Right lobe of liver (tissue), 6 donors: Measurements from ENCODE around the gene PPP1R13L. TPM values are rescaled to one million over a fixed set of nuclear protein-coding genes. Genes with fewer than 3 reads are reported as not detected.
"Not testable (repeated sequence)": the region's sequence is repeated elsewhere in the genome, so short reads cannot be mapped to it uniquely, and the experiment has no call there.

ENCODE experiments used
- ATAC-seq, 4 donors: fragments of 200-7000 bp; cut with Tn5 transposase; one replicate each; pipeline ENCODE4 v1.9.1; 2020; ENCODE audit warnings: mild to moderate bottlenecking in 4 of 4, moderate library complexity in 4 of 4
- DNase-seq, 3 donors: peaks; one replicate each; pipeline ENCODE4 v3.0.0-alpha.2; 2020
- H3K27ac ChIP-seq, 3 donors: fragments of 200-600 bp; one replicate each; pipeline ENCODE4 v1.8.0; 2022
- H3K27me3 ChIP-seq, 2 donors: fragments of 200-600 bp; one replicate each; pipeline ENCODE4 v1.8.0; 2022
- H3K36me3 ChIP-seq, 4 donors: fragments of 200-600 bp; sonication (generic) in 1 of 4; one replicate each; pipeline versions ENCODE4 v1.5.1 to v1.8.0; 2017 to 2022; ENCODE audit warnings: control low read depth in 1 of 4
- H3K4me1 ChIP-seq, 4 donors: fragments of 200-600 bp; sonication (generic) in 1 of 4; one replicate each; pipeline versions ENCODE4 v1.5.1 to v1.8.0; 2017 to 2022; ENCODE audit warnings: control low read depth in 1 of 4
- H3K4me3 ChIP-seq, 3 donors: fragments of 200-600 bp; one replicate each; pipeline ENCODE4 v1.8.0; 2022
- H3K9me3 ChIP-seq, 4 donors: fragments of 200-600 bp; sonication (generic) in 1 of 4; one replicate each; pipeline versions ENCODE4 v1.5.1 to v1.8.0; 2017 to 2022; ENCODE audit warnings: control low read depth in 1 of 4
- POLR2A ChIP-seq: fragments of 450-650 bp; IDR thresholded peaks from one replicate; pipeline ENCODE4 v1.6.1; 2017; ENCODE audit warnings: antibody characterized with exemption, mild to moderate bottlenecking
- WGBS: methylation state at CpG from one replicate; pipeline ENCODE4 v1.1.6; 2018; ENCODE audit warnings: low coverage, low lambda C conversion rate; ENCODE audit not compliant: insufficient coverage; ENCODE audit errors: missing lambda C conversion rate; 5-methylcytosine and 5-hydroxymethylcytosine counted together
- intact Hi-C, 2 donors: fragments of 100-400 bp; cut with DNase I; formaldehyde crosslinking; loops; one replicate each; pipeline versions ENCODE4 v1.11.2 to v1.14.1; 2022
- total RNA-seq, 6 experiments: library from RNA; depleted of rRNA in 2 of 6; stranded (reverse); fragments of >200 nt in 2 of 6; fragmentation: NEBNext Ultra II Directional in 3 of 6; extraction: Animal tissue kit (Norgen Biotek cat#: 25700) in 3 of 6; gene quantifications; one replicate each; pipeline versions ENCODE4 v1.1.0 to v1.2.4, GENCODE V29; 2016 to 2023
- TF ChIP-seq, protein P1 (sequence below), 4 donors: fragments of 200-600 bp in 3 of 4; fragments of 450-650 bp in 1 of 4; IDR thresholded peaks; one replicate each; pipeline versions ENCODE4 v1.5.1 to v1.8.0; 2016 to 2022; ENCODE audit warnings: antibody characterized with exemption in 4 of 4, mild to moderate bottlenecking in 2 of 4
- donor health status: DM: no; HTN: yes; CAD: no.
- donor health status: DM: no; HTN: no; CAD: no.
- donor health status: DM: no; HTN: no; CAD: no.
- donor health status: DM: no; HTN: yes; CAD: no.
- donor health status: DM: no; HTN: yes; CAD: no.

Gene PPP1R13L
- total RNA-seq, 6 experiments from 2014 or later: 6.9 to 22.9 (median 14.6) TPM

GRCh38 chr19:45339629-45340028, 65.2 kb downstream of the PPP1R13L start:
- Histone ChIP-seq H3K27ac (no peak overlapping the region), H3K4me3 (no peak overlapping the region), H3K27me3 (no peaks in the 10 kb centered on the region), H3K9me3 (no peaks in the 10 kb centered on the region), H3K4me1 (peaks cover 0 to 7% (median 0%) of the 10 kb centered on the region in 4 donors), H3K36me3 (no peaks in the 10 kb centered on the region)
- 57% methylated on average over 5 of the region's 6 CpGs for WGBS
- intact Hi-C loops: loop anchor here in 1 of 2 donors (10.0 kb wide), 1 partner anchor 185 kb away; no protein-coding TSS in a partner anchor
- DNase-seq: no peak
- no peak for ATAC-seq
- TF ChIP-seq, protein P1, sequence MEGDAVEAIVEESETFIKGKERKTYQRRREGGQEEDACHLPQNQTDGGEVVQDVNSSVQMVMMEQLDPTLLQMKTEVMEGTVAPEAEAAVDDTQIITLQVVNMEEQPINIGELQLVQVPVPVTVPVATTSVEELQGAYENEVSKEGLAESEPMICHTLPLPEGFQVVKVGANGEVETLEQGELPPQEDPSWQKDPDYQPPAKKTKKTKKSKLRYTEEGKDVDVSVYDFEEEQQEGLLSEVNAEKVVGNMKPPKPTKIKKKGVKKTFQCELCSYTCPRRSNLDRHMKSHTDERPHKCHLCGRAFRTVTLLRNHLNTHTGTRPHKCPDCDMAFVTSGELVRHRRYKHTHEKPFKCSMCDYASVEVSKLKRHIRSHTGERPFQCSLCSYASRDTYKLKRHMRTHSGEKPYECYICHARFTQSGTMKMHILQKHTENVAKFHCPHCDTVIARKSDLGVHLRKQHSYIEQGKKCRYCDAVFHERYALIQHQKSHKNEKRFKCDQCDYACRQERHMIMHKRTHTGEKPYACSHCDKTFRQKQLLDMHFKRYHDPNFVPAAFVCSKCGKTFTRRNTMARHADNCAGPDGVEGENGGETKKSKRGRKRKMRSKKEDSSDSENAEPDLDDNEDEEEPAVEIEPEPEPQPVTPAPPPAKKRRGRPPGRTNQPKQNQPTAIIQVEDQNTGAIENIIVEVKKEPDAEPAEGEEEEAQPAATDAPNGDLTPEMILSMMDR (IDR thresholded peaks at IDR 0.05): no peak
- TF ChIP-seq POLR2A: no peak

- no peaks in the 10 kb centered on the region for H3K36me3 ChIP-seq
- H3K4me3 ChIP-seq: no peak overlapping the region
- no peaks in the 10 kb centered on the region for H3K9me3 ChIP-seq
- peaks cover 0 to 7% (median 0%) of the 10 kb centered on the region in 4 donors for H3K4me1 ChIP-seq
- no peak overlapping the region for H3K27ac ChIP-seq
- ATAC-seq: no peak
- TF ChIP-seq, protein P1 (IDR thresholded peaks at IDR 0.05): no peak
- no peak for TF ChIP-seq POLR2A
- no peak for DNase-seq
- H3K27me3 ChIP-seq: no peaks in the 10 kb centered on the region
- intact Hi-C loops: no loop called here
- WGBS: 28% methylated on average over 9 of the region's 11 CpGs
Observed at GRCh38 chr19:45336696-45337251, 68.1 kb downstream of the PPP1R13L start.

- ATAC-seq, H3K4me3 ChIP-seq, H3K4me1 ChIP-seq, DNase-seq, H3K27me3 ChIP-seq, intact Hi-C loops, H3K36me3 ChIP-seq, H3K27ac ChIP-seq, H3K9me3 ChIP-seq: not testable (repeated sequence)
- 75% methylated on average over 4 of the region's 4 CpGs for WGBS
Observed at GRCh38 chr19:45334881-45335280, 70.0 kb downstream of the PPP1R13L start.

- H3K4me1 ChIP-seq: no peaks in the 10 kb centered on the region
- no peaks in the 10 kb centered on the region for H3K27me3 ChIP-seq
- H3K36me3 ChIP-seq: no peaks in the 10 kb centered on the region
- 79% methylated on average over 6 of the region's 10 CpGs for WGBS
- no peak for ATAC-seq
- H3K9me3 ChIP-seq: no peaks in the 10 kb centered on the region
- H3K27ac ChIP-seq: no peak overlapping the region
- intact Hi-C loops: no loop called here
- no peak for TF ChIP-seq POLR2A
- TF ChIP-seq, protein P1 (IDR thresholded peaks at IDR 0.05): no peak
- DNase-seq: no peak
- no peak overlapping the region for H3K4me3 ChIP-seq
Observed at GRCh38 chr19:45333609-45334303, 71.1 kb downstream of the PPP1R13L start.

DNA sequence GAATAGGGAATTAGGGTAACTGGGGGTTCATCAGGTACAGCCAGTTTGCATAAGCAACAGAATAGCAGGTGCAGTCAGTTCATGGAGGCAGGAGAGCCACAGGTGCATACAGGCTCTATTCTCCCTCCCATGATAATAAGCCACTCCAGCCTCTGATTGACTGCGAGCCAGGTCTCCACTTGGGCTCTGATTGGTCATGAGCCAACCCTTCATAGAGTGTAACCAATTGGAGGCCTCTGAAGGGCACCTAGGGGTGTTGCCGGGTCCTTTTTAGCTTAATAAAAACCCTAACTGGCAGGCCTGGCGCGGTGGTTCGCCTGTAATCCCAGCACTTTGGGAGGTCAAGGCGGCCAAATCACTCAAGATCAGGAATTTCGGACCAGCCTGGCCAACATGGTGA, 73.5 kb downstream of the PPP1R13L start:
- no peaks in the 10 kb centered on the region for H3K4me1 ChIP-seq
- H3K9me3 ChIP-seq: no peaks in the 10 kb centered on the region
- H3K4me3 ChIP-seq: no peak overlapping the region
- DNase-seq: no peak
- intact Hi-C loops: no loop called here
- ATAC-seq: no peak
- TF ChIP-seq, protein P1 (IDR thresholded peaks at IDR 0.05): no peak
- TF ChIP-seq POLR2A: no peak
- no peaks in the 10 kb centered on the region for H3K36me3 ChIP-seq
- H3K27me3 ChIP-seq: no peaks in the 10 kb centered on the region
- no peak overlapping the region for H3K27ac ChIP-seq
- WGBS: 60% methylated on average over 1 of the region's 7 CpGs
